ENCODE data around the gene R3HDM2. TPM values are rescaled to one million over a fixed set of nuclear protein-coding genes. Genes with fewer than 3 reads are reported as not detected.
A peak's percentile ranks its signal among the peaks of the same experiment; 100 is the strongest.

R3HDM2 gene
- total and polyA plus RNA-seq, 2 of the 13 experiments (the other 11 are each of a cell fraction or from before 2014, with no cell fraction given) = 11.1 to 23.5 TPM

DNA sequence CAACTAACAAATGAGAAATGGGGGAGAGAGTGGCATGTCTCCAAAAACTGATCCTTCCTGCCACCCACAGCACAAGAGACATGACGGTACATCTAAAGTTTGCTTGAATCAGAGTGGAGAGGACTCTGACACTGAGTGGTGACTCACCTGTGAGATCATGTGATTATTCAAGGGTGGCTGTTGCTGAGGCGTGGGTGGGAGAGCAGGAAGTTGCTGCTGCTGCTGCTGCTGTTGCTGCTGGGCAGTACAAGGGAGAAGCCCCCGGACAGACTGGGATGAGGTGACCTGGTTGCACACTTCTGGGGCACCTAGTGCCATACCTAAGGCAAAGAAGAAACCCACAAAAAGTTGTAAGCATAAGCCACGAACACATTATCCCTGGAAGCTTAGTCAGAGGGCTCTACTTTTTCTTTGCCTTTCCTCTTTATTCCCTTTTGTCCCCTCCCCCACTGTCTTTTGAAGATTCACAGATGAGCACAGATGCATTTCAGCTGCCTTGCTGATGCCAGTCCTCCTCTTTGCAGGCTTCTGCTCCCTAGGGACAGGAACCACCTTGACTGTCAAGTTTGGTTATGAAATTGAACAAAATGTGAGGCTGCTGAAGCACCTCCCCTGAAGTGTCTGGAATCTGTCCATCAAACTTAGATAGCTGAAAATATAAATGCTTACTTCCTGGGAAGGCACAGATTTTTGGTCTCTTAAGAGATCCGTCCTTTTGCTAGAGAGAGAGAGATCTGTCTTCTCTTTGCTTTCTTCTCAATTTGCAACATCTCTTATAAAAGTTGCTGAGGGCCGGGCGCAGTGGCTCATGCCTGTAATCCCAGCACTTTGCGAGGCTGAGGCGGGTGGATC is 150.4 kb downstream of the R3HDM2 start:
- Histone ChIP-seq H3K27ac (ENCODE audit: extremely low read length, insufficient read depth, low read length) (peak overlapping the region; percentile 40), H2AFZ (ENCODE audit: low read length) (no peak overlapping the region), H3K9ac (ENCODE audit: insufficient read depth, low read depth, low read length) (0 out of 2 replicates have a peak overlapping the region, but pooled peaks have one; percentile 35), H3K4me3 (replicated peaks in 1 of 3; ENCODE audit: insufficient read depth in 1 of 3, low read depth in 2 of 3, low read length in 3 of 3) (no peak overlapping the region), H3K9me3 (ENCODE audit: low read length) (no peaks in the 10 kb centered on the region), H3K27me3 (ENCODE audit: control insufficient read depth in 1 of 2, insufficient read depth in 2 of 2, low read length in 2 of 2) (no peaks in the 10 kb centered on the region), H3K4me1 (ENCODE audit: insufficient read depth, low read length) (peaks cover 22% of the 10 kb centered on the region), H3K36me3 (replicated peaks in 1 of 2; ENCODE audit: control insufficient read depth in 1 of 2, insufficient read depth in 2 of 2, low read length in 2 of 2) (peaks cover 5 to 35% of the 10 kb centered on the region in 2 experiments; a peak in 4 of 5 replicates), H3K4me2 (ENCODE audit: low read depth, low read length) (peak overlapping the region; percentile 52), H3K79me2 (ENCODE audit: insufficient read depth, low read length) (no peaks in the 10 kb centered on the region), H4K20me1 (ENCODE audit: insufficient read depth, low read length) (no peaks in the 10 kb centered on the region)
- ChIA-PET CTCF (ENCODE audit: low intra/inter-chr PET ratio, low total read pairs) (no interaction called here), POLR2A (interaction anchor here (0.8 to 1.2 kb wide), 2 partner anchors 50 to 175 kb away, joined by 3 to 4 read pairs; partner anchors contain the start of gene INHBE)
- DNase-seq (ENCODE audit: low spot score) (peak; percentile 84), FAIRE-seq (peak; percentile 64), ATAC-seq (peak; percentile 95)
- intact Hi-C loops (cut with micrococcal nuclease; ENCODE audit: unreplicated experiment) (no loop called here), in situ Hi-C loops (cut with HindIII; ENCODE audit: extremely low pct_ligation_motif_present, low pct_unique_long_range_greater_than_20kb) (no loop called here)
- BruUV-seq (replicated peaks) = no TSS peak
- WGBS (ENCODE audit: low lambda C conversion rate) = 71% methylated on average over 9 of the region's 9 CpGs
- TF ChIP-seq RBFOX2 (IDR thresholded peaks at IDR 0.05; ENCODE audit: low read depth, low read length) (0 out of 2 replicates have a peak, but pooled peaks have one; percentile 45), SP4 (CRISPR knock-in tag; IDR thresholded peaks at IDR 0.05) (no peak), SIN3A (IDR thresholded peaks at IDR 0.05; ENCODE audit: borderline replicate concordance, low read depth, low read length) (no peak), ARID5B (CRISPR knock-in tag; IDR thresholded peaks at IDR 0.05) (peak; percentile 55), ZEB1 (IDR thresholded peaks at IDR 0.05; ENCODE audit: insufficient replicate concordance, low read depth) (no peak), CEBPG (CRISPR knock-in tag; IDR thresholded peaks at IDR 0.05) (peak; percentile 7; the same call in 1 of the 2 replicates), KDM2A (CRISPR knock-in tag; IDR thresholded peaks at IDR 0.05; ENCODE audit: borderline replicate concordance, low read depth) (no peak), ZFY (CRISPR knock-in tag; IDR thresholded peaks at IDR 0.05) (no peak), PHF8 (CRISPR knock-in tag; IDR thresholded peaks at IDR 0.05) (no peak), ZFP37 (CRISPR knock-in tag; IDR thresholded peaks at IDR 0.05; ENCODE audit: borderline replicate concordance) (no peak), ZNF567 (CRISPR knock-in tag; IDR thresholded peaks at IDR 0.05; ENCODE audit: borderline replicate concordance) (no peak)
- TF ChIP-seq, protein P1, sequence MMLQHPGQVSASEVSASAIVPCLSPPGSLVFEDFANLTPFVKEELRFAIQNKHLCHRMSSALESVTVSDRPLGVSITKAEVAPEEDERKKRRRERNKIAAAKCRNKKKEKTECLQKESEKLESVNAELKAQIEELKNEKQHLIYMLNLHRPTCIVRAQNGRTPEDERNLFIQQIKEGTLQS (CRISPR knock-in tag; IDR thresholded peaks at IDR 0.05) = peak; percentile 89
- TF ChIP-seq, protein P2, sequence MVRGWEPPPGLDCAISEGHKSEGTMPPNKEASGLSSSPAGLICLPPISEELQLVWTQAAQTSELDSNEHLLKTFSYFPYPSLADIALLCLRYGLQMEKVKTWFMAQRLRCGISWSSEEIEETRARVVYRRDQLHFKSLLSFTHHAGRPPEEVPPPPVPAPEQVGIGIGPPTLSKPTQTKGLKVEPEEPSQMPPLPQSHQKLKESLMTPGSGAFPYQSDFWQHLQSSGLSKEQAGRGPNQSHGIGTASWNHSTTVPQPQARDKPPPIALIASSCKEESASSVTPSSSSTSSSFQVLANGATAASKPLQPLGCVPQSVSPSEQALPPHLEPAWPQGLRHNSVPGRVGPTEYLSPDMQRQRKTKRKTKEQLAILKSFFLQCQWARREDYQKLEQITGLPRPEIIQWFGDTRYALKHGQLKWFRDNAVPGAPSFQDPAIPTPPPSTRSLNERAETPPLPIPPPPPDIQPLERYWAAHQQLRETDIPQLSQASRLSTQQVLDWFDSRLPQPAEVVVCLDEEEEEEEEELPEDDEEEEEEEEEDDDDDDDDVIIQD (CRISPR knock-in tag; IDR thresholded peaks at IDR 0.05; ENCODE audit: low read depth) = peak; percentile 39; the same call in 1 of the 2 replicates
- TF ChIP-seq, protein P3, sequence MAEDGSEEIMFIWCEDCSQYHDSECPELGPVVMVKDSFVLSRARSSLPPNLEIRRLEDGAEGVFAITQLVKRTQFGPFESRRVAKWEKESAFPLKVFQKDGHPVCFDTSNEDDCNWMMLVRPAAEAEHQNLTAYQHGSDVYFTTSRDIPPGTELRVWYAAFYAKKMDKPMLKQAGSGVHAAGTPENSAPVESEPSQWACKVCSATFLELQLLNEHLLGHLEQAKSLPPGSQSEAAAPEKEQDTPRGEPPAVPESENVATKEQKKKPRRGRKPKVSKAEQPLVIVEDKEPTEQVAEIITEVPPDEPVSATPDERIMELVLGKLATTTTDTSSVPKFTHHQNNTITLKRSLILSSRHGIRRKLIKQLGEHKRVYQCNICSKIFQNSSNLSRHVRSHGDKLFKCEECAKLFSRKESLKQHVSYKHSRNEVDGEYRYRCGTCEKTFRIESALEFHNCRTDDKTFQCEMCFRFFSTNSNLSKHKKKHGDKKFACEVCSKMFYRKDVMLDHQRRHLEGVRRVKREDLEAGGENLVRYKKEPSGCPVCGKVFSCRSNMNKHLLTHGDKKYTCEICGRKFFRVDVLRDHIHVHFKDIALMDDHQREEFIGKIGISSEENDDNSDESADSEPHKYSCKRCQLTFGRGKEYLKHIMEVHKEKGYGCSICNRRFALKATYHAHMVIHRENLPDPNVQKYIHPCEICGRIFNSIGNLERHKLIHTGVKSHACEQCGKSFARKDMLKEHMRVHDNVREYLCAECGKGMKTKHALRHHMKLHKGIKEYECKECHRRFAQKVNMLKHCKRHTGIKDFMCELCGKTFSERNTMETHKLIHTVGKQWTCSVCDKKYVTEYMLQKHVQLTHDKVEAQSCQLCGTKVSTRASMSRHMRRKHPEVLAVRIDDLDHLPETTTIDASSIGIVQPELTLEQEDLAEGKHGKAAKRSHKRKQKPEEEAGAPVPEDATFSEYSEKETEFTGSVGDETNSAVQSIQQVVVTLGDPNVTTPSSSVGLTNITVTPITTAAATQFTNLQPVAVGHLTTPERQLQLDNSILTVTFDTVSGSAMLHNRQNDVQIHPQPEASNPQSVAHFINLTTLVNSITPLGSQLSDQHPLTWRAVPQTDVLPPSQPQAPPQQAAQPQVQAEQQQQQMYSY (CRISPR knock-in tag; IDR thresholded peaks at IDR 0.05) = no peak
